DOHH2 (cell line): ENCODE data around the gene KIAA0408.
A peak's percentile ranks its signal among the peaks of the same experiment; 100 is the strongest.
"Not testable (repeated sequence)": the region's sequence is repeated elsewhere in the genome, so short reads cannot be mapped to it uniquely, and the experiment has no call there.

Experiments used
- H3F3A ChIP-seq: fragments of 200-600 bp; sonication (generic), shearing (Covaris generic); 2 replicates; pipeline ENCODE4 v1.6.0; 2016; ENCODE audit warnings: antibody characterized with exemption, mild to moderate bottlenecking; ENCODE audit not compliant: control insufficient read depth, insufficient read depth
- H3K27ac ChIP-seq: fragments of 200-600 bp; sonication (generic); 2 replicates; pipeline ENCODE4 v1.5.1; 2014; ENCODE audit warnings: low read depth, mild to moderate bottlenecking, low read length, moderate library complexity
- H3K27me3 ChIP-seq: fragments of 200-600 bp; sonication (generic); 2 replicates; pipeline ENCODE4 v1.6.1; 2014; ENCODE audit warnings: mild to moderate bottlenecking, low read length, mixed read lengths; ENCODE audit not compliant: control insufficient read depth
- H3K36me3 ChIP-seq: fragments of 200-600 bp; sonication (generic); 2 replicates; pipeline ENCODE4 v1.6.1; 2014; ENCODE audit warnings: mild to moderate bottlenecking, low read length, moderate library complexity, mixed read lengths; ENCODE audit not compliant: control insufficient read depth
- H3K4me1 ChIP-seq: fragments of 200-600 bp; sonication (generic); 2 replicates; pipeline ENCODE4 v1.6.1; 2014; ENCODE audit warnings: mild to moderate bottlenecking, low read length, mixed read lengths; ENCODE audit not compliant: control insufficient read depth
- H3K4me2 ChIP-seq: fragments of 200-600 bp; sonication (generic); 2 replicates; pipeline ENCODE4 v1.6.0; 2014; ENCODE audit warnings: mild to moderate bottlenecking, low read length, moderate library complexity
- H3K4me3 ChIP-seq: fragments of 200-600 bp; sonication (generic); 2 replicates; pipeline ENCODE4 v1.5.1; 2014; ENCODE audit warnings: mild to moderate bottlenecking, low read length, mixed read lengths
- H3K79me2 ChIP-seq: fragments of 200-600 bp; sonication (generic); 2 replicates; pipeline ENCODE4 v1.6.1; 2014; ENCODE audit warnings: mild to moderate bottlenecking, low read length, mixed read lengths; ENCODE audit not compliant: control insufficient read depth
- H3K9me2 ChIP-seq: fragments of 200-600 bp; sonication (generic); replicated peaks from 2 replicates; pipeline ENCODE4 v1.6.1; 2014; ENCODE audit warnings: mild to moderate bottlenecking, low read length, mixed read lengths; ENCODE audit not compliant: control insufficient read depth
- H3K9me3 ChIP-seq: fragments of 200-600 bp; sonication (generic); 2 replicates; pipeline ENCODE4 v1.6.1; 2014; ENCODE audit warnings: antibody characterized with exemption, low read length, mixed read lengths; ENCODE audit not compliant: control insufficient read depth, insufficient read depth
- H4K20me1 ChIP-seq: fragments of 200-600 bp; sonication (generic); 2 replicates; pipeline ENCODE4 v1.6.0; 2014; ENCODE audit warnings: low read depth, mild to moderate bottlenecking, antibody characterized with exemption, low read length, moderate library complexity; ENCODE audit not compliant: control insufficient read depth, insufficient read depth
- EZH2phosphoT487 ChIP-seq: fragments of 200-600 bp; sonication (generic); IDR thresholded peaks from 2 replicates; pipeline ENCODE4 v1.6.1; 2017; ENCODE audit warnings: borderline replicate concordance, mild to moderate bottlenecking, antibody characterized with exemption, low read length, moderate library complexity, mixed read lengths
- TF ChIP-seq, protein P1 (sequence below): fragments of 200-600 bp; sonication (generic); IDR thresholded peaks from one replicate; pipeline ENCODE4 v1.5.1; 2014; ENCODE audit warnings: antibody characterized with exemption, mild to moderate bottlenecking, low read depth, low read length; ENCODE audit not compliant: poor library complexity, severe bottlenecking

Gene KIAA0408

GRCh38 chr6:127435626-127436220 is 23.5 kb downstream of the KIAA0408 start:
- Histone ChIP-seq H3K27me3 (peaks cover 3% of the 10 kb centered on the region; the same call in 1 of the 2 replicates), H3K27ac (no peak overlapping the region), H3K9me3 (no peaks in the 10 kb centered on the region), H3K79me2 (no peaks in the 10 kb centered on the region), H3K4me1 (no peaks in the 10 kb centered on the region), H3K36me3 (no peaks in the 10 kb centered on the region), H3K4me3 (no peak overlapping the region), H4K20me1 (no peaks in the 10 kb centered on the region), H3K4me2 (no peak overlapping the region), H3K9me2 (no peaks in the 10 kb centered on the region), H3F3A (no peaks in the 10 kb centered on the region)
- TF ChIP-seq, protein P1, sequence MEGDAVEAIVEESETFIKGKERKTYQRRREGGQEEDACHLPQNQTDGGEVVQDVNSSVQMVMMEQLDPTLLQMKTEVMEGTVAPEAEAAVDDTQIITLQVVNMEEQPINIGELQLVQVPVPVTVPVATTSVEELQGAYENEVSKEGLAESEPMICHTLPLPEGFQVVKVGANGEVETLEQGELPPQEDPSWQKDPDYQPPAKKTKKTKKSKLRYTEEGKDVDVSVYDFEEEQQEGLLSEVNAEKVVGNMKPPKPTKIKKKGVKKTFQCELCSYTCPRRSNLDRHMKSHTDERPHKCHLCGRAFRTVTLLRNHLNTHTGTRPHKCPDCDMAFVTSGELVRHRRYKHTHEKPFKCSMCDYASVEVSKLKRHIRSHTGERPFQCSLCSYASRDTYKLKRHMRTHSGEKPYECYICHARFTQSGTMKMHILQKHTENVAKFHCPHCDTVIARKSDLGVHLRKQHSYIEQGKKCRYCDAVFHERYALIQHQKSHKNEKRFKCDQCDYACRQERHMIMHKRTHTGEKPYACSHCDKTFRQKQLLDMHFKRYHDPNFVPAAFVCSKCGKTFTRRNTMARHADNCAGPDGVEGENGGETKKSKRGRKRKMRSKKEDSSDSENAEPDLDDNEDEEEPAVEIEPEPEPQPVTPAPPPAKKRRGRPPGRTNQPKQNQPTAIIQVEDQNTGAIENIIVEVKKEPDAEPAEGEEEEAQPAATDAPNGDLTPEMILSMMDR = no peak
- no peak for TF ChIP-seq EZH2phosphoT487

GRCh38 chr6:127434651-127435050 is 24.5 kb downstream of the KIAA0408 start:
- H3F3A ChIP-seq = no peaks in the 10 kb centered on the region
- no peaks in the 10 kb centered on the region for H3K9me3 ChIP-seq
- no peaks in the 10 kb centered on the region for H4K20me1 ChIP-seq
- TF ChIP-seq EZH2phosphoT487 = no peak
- TF ChIP-seq, protein P1 = no peak
- no peak overlapping the region for H3K27ac ChIP-seq
- no peak overlapping the region for H3K4me2 ChIP-seq
- H3K9me2 ChIP-seq = no peaks in the 10 kb centered on the region
- no peaks in the 10 kb centered on the region for H3K36me3 ChIP-seq
- peaks cover 3% of the 10 kb centered on the region; the same call in 1 of the 2 replicates for H3K27me3 ChIP-seq
- no peak overlapping the region for H3K4me3 ChIP-seq
- no peaks in the 10 kb centered on the region for H3K4me1 ChIP-seq
- no peaks in the 10 kb centered on the region for H3K79me2 ChIP-seq

- H3F3A ChIP-seq, H3K4me1 ChIP-seq, H3K36me3 ChIP-seq, H3K4me3 ChIP-seq, H4K20me1 ChIP-seq, H3K27ac ChIP-seq, H3K79me2 ChIP-seq, H3K9me2 ChIP-seq, H3K27me3 ChIP-seq, H3K4me2 ChIP-seq, H3K9me3 ChIP-seq: not testable (repeated sequence)
These were observed 30.6 kb downstream of the KIAA0408 start for GRCh38 chr6:127428562-127428961.

DNA sequence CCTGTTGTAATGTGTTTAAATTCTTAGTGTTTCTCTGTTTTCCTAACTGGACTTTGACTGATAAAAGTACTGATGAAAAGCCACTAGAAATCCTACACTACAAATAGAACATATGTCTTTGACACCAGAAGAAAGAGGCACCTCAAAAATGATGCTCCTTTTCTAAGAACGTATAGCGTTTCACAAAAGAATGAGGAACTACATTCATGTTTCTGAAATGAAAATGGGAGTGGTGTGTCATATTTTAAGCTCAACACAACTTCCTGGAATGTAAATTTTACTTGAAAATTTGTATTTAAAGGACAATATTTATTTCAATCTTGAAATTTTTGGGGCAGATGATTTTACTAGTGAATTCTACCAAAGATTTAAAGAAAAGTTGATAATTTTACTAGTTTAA is 35.3 kb downstream of the KIAA0408 start:
- no peaks in the 10 kb centered on the region for H3F3A ChIP-seq
- peaks cover 7% of the 10 kb centered on the region for H3K4me1 ChIP-seq
- no peak overlapping the region for H3K27ac ChIP-seq
- no peaks in the 10 kb centered on the region for H3K27me3 ChIP-seq
- H3K36me3 ChIP-seq = no peaks in the 10 kb centered on the region
- H3K4me3 ChIP-seq = no peak overlapping the region
- TF ChIP-seq, protein P1 = no peak
- no peak for TF ChIP-seq EZH2phosphoT487
- H4K20me1 ChIP-seq = no peaks in the 10 kb centered on the region
- peak overlapping the region; percentile 25 for H3K4me2 ChIP-seq
- H3K9me2 ChIP-seq = no peaks in the 10 kb centered on the region
- H3K79me2 ChIP-seq = no peaks in the 10 kb centered on the region
- H3K9me3 ChIP-seq = no peaks in the 10 kb centered on the region

DNA sequence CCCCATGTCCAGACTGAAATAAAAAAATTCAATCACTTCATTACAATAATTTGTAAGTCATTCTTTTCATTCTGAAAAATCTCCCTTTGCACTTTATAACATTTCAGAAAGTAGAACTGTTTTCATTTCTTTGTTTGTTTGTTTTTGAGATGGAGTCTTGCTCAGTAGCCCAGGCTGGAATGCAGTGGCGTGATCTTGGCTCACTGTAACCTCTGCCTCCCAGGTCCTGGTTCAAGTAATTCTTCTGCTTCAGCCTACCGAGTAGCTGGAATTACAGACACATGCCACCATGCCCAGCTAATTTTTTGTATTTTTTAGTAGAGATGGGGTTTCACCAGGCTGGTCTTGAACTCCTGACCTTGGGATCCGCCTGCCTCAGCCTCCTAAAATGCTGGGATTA is 38.0 kb downstream of the KIAA0408 start:
- H3K4me3 ChIP-seq, H3K27me3 ChIP-seq, H3K4me1 ChIP-seq, H4K20me1 ChIP-seq, H3K9me2 ChIP-seq, H3K9me3 ChIP-seq, H3F3A ChIP-seq, H3K4me2 ChIP-seq, H3K27ac ChIP-seq, H3K36me3 ChIP-seq, H3K79me2 ChIP-seq: not testable (repeated sequence)
